MCF 10A (cell line): ENCODE data around the gene PLCB1. TPM values are rescaled to one million over a fixed set of nuclear protein-coding genes. Genes with fewer than 3 reads are reported as not detected.

Experiments used
- BruUV-seq: library from RNA; stranded (reverse); fragments of 400-500 nt; replicated peaks from 2 replicates; lab custom pipeline; 2021; lab: Mats Ljungman, UMichigan
- CTCF ChIA-PET: fragments of 300-600 bp; sonication (Branson Sonifier 250); formaldehyde crosslinking; extraction: SDS; loops from one replicate; lab custom pipeline; 2021; ENCODE audit warnings: antibody characterized with exemption, inconsistent platforms; lab: Yijun Ruan, JAX
- POLR2A ChIA-PET: fragments of 300-600, 350-650 bp; sonication (Branson Sonifier 250); formaldehyde crosslinking; extraction: SDS; loops from one replicate; lab custom pipeline; 2020; ENCODE audit warnings: antibody characterized with exemption, inconsistent platforms; lab: Yijun Ruan, JAX
- DNase-seq: peaks from one replicate; pipeline ENCODE4 v3.0.0-alpha.2; 2018; ENCODE audit not compliant: unreplicated experiment
- H3K27ac Mint-ChIP-seq: one replicate; pipeline ENCODE4 v1.8.0; 2022; ENCODE audit warnings: mild to moderate bottlenecking, low read depth, mixed read lengths; ENCODE audit not compliant: unreplicated experiment
- H3K27me3 Mint-ChIP-seq: one replicate; pipeline ENCODE4 v1.8.0; 2022; ENCODE audit warnings: mixed read lengths; ENCODE audit not compliant: insufficient read depth, unreplicated experiment
- H3K36me3 Mint-ChIP-seq: one replicate; pipeline ENCODE4 v1.8.0; 2022; ENCODE audit warnings: mild to moderate bottlenecking, moderate library complexity, mixed read lengths; ENCODE audit not compliant: insufficient read depth, unreplicated experiment
- H3K4me1 Mint-ChIP-seq: one replicate; pipeline ENCODE4 v1.8.0; 2022; ENCODE audit warnings: mixed read lengths; ENCODE audit not compliant: insufficient read depth, unreplicated experiment
- H3K4me3 Mint-ChIP-seq: one replicate; pipeline ENCODE4 v1.8.0; 2022; ENCODE audit warnings: mild to moderate bottlenecking, moderate library complexity, mixed read lengths; ENCODE audit not compliant: unreplicated experiment
- H3K9me3 Mint-ChIP-seq: one replicate; pipeline ENCODE4 v1.8.0; 2022; ENCODE audit warnings: mixed read lengths; ENCODE audit not compliant: unreplicated experiment
- intact Hi-C: fragments of 100-400 bp; cut with micrococcal nuclease; formaldehyde crosslinking; loops from 2 replicates; pipeline ENCODE4 v1.14.1; 2022
- total RNA-seq: library from RNA; stranded (reverse); gene quantifications from 2 replicates; pipeline ENCODE4 v1.2.3, GENCODE V29; 2022
- TF ChIP-seq, protein P1 (sequence below): fragments of 200-600 bp; IDR thresholded peaks from one replicate; pipeline ENCODE4 v1.8.0; 2022; ENCODE audit warnings: antibody characterized with exemption, mild to moderate bottlenecking; ENCODE audit not compliant: unreplicated experiment

PLCB1 gene
- total RNA-seq, 1 experiment from 2014 or later: 5.9 TPM

DNA sequence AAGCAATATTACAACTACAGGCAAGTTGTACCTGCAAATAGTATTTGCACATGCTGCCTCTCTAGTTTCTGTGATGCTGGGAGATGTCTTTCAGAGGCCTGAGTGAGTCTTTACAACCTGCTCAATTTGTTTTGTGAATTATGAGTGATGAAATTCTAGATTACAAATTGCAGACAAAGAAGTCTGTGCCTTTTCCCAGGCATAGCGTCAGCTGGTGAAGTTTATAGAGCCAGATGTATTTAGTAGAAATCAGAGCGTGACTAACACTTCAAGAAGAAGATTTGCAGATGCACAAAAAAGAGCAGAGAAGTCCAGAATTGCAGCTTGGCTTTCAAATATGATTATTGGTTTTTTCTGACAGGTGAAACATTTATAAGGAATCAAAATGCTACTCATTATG, 289.9 kb downstream of the PLCB1 start:
- H3K4me3 Mint-ChIP-seq: no peak overlapping the region
- ChIA-PET POLR2A (interaction anchor here (1.1 kb wide), 1 partner anchor 275 kb away, joined by 3 read pairs; no protein-coding TSS in a partner anchor), CTCF (interaction anchor here (0.6 kb wide), 1 partner anchor 337 kb away, joined by 3 read pairs; no protein-coding TSS in a partner anchor)
- intact Hi-C loops: no loop called here
- no TSS peak for BruUV-seq
- no peaks in the 10 kb centered on the region for H3K9me3 Mint-ChIP-seq
- no peak for DNase-seq
- H3K36me3 Mint-ChIP-seq: no peaks in the 10 kb centered on the region
- H3K27ac Mint-ChIP-seq: no peak overlapping the region
- no peaks in the 10 kb centered on the region for H3K27me3 Mint-ChIP-seq
- TF ChIP-seq, protein P1, sequence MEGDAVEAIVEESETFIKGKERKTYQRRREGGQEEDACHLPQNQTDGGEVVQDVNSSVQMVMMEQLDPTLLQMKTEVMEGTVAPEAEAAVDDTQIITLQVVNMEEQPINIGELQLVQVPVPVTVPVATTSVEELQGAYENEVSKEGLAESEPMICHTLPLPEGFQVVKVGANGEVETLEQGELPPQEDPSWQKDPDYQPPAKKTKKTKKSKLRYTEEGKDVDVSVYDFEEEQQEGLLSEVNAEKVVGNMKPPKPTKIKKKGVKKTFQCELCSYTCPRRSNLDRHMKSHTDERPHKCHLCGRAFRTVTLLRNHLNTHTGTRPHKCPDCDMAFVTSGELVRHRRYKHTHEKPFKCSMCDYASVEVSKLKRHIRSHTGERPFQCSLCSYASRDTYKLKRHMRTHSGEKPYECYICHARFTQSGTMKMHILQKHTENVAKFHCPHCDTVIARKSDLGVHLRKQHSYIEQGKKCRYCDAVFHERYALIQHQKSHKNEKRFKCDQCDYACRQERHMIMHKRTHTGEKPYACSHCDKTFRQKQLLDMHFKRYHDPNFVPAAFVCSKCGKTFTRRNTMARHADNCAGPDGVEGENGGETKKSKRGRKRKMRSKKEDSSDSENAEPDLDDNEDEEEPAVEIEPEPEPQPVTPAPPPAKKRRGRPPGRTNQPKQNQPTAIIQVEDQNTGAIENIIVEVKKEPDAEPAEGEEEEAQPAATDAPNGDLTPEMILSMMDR: no peak
- H3K4me1 Mint-ChIP-seq: peaks cover 4% of the 10 kb centered on the region

DNA sequence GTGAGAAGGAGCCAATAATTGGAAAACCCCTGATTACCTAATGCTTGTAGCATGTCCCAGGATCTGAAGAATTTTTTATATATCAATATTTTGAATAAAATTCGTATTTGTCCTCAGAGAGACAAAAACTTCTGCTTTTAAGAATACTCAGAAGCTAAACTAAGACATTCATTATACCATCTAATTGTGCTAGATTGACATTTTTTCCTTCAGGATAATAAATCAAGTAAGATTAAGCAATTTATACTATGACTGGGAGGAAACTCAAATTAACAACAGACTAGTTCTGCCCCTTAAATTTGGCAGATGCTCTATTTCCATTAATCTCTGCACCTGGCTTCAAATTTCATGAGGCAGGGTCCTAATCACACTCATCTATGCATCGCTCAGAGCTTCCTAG, 291.4 kb downstream of the PLCB1 start:
- no peak overlapping the region for H3K4me3 Mint-ChIP-seq
- ChIA-PET POLR2A (no interaction called here), CTCF (interaction anchor here (1.0 kb wide), 1 partner anchor 299 kb away, joined by 4 read pairs; no protein-coding TSS in a partner anchor)
- H3K9me3 Mint-ChIP-seq: no peaks in the 10 kb centered on the region
- no peak for DNase-seq
- H3K4me1 Mint-ChIP-seq: peaks cover 4% of the 10 kb centered on the region
- intact Hi-C loops: no loop called here
- H3K27me3 Mint-ChIP-seq: no peaks in the 10 kb centered on the region
- TF ChIP-seq, protein P1: no peak
- BruUV-seq: no TSS peak
- no peaks in the 10 kb centered on the region for H3K36me3 Mint-ChIP-seq
- no peak overlapping the region for H3K27ac Mint-ChIP-seq

DNA sequence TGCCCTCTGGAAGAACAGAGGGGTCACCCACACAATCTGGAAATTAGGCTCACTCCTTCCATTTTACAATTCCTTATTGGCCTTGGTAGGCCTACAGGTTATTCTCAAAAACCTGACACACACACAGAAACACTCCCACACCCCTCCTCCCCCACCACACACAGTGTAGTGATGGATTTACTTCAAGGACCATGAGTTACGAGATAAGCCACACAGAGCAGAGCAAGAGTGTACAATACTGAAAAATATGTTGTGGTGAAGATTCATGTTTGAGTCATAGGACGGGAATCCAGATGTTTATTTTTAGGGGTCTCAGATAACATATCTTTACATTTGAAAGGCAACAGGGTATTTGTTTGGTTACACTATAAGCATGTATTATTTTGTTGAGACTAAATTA, 291.9 kb downstream of the PLCB1 start:
- TF ChIP-seq, protein P1: no peak
- no peak for DNase-seq
- Mint-ChIP-seq H3K36me3 (no peaks in the 10 kb centered on the region), H3K27ac (no peak overlapping the region), H3K9me3 (no peaks in the 10 kb centered on the region), H3K27me3 (no peaks in the 10 kb centered on the region), H3K4me3 (no peak overlapping the region), H3K4me1 (peaks cover 4% of the 10 kb centered on the region)
- POLR2A ChIA-PET: no interaction called here
- CTCF ChIA-PET: interaction anchor here (1.0 kb wide), 1 partner anchor 298 kb away, joined by 4 read pairs; no protein-coding TSS in a partner anchor
- no TSS peak for BruUV-seq
- intact Hi-C loops: no loop called here

DNA sequence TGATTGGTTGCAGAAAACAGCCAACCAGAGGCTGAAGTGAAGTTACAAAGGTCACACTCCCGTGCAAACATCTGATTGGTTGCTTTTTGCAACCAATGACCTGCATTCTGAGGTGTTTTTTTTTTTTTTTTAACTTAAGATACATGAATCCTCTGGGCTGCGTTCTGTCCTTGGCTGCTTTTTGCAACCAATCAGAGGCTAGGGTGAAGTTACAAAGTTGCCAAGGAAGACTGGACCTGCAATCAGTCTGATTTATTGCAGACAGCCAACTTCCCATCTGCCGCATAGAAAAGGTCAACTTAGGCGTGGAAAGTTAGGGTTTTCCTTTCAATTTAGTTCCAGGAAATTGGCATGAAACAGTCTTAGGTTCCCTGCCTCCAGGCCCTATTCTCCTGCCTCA, 292.9 kb downstream of the PLCB1 start:
- H3K4me1 Mint-ChIP-seq: peaks cover 4% of the 10 kb centered on the region
- TF ChIP-seq, protein P1: no peak
- intact Hi-C loops: no loop called here
- no peak for DNase-seq
- no peak overlapping the region for H3K27ac Mint-ChIP-seq
- ChIA-PET POLR2A (no interaction called here), CTCF (interaction anchor here (0.6 kb wide), 1 partner anchor 1709 kb away, joined by 3 read pairs; no protein-coding TSS in a partner anchor)
- H3K4me3 Mint-ChIP-seq: no peak overlapping the region
- BruUV-seq: no TSS peak
- no peaks in the 10 kb centered on the region for H3K36me3 Mint-ChIP-seq
- H3K27me3 Mint-ChIP-seq: no peaks in the 10 kb centered on the region
- no peaks in the 10 kb centered on the region for H3K9me3 Mint-ChIP-seq
